ENCODE data around the gene NKG7. TPM values are rescaled to one million over a fixed set of nuclear protein-coding genes. Genes with fewer than 3 reads are reported as not detected.

NKG7 gene
- total and polyA plus RNA-seq, 2 of the 13 experiments (the other 11 are each of a cell fraction or from before 2014, with no cell fraction given): 0.40 TPM; not detected in 1

DNA sequence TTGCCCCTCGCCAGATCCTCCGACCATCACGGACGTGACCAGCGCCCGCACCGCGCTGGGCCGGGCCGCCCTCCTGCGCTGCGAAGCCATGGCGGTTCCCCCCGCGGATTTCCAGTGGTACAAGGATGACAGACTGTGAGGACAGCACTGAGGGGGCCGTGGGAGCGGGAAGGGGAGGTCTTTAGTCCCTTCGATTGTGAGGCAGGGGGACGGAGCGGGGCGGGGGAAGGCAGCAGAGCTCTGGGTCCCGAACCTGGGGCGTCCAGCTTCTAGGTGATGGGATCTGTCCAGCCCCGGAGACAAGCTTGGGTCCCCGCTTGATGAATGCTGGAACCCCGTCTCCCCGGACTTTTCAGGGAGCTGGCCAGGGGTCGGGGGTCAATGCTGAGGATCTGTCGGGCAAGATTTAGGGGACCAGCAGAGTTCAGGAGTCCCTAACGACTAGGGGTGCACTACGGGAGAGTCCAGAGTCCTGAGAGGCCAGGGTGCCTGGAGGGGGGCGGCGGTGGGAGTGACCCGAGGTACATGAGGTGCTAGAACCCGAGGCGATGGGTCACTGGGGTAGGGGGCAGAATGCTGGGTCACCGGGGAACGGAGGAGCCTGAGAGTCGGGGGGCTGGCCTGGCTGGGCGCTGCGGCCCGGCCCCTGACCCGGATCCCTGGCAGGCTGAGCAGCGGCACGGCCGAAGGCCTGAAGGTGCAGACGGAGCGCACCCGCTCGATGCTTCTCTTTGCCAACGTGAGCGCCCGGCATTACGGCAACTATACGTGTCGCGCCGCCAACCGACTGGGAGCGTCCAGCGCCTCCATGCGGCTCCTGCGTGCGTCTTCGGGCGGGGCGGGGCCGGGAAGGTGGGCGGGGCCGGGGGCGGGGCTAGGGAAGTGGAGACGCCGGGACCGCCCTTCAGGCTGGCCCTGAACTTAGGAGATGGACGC lies 45.1 kb downstream of the NKG7 start (continued):
- TF ChIP-seq, protein P1, sequence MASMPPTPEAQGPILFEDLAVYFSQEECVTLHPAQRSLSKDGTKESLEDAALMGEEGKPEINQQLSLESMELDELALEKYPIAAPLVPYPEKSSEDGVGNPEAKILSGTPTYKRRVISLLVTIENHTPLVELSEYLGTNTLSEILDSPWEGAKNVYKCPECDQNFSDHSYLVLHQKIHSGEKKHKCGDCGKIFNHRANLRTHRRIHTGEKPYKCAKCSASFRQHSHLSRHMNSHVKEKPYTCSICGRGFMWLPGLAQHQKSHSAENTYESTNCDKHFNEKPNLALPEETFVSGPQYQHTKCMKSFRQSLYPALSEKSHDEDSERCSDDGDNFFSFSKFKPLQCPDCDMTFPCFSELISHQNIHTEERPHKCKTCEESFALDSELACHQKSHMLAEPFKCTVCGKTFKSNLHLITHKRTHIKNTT (CRISPR knock-in tag; IDR thresholded peaks at IDR 0.05): no peak
- TF ChIP-seq KLF16 (CRISPR knock-in tag; IDR thresholded peaks at IDR 0.05): peak in 1 of 2 experiments; percentile 42; a peak in 1 of 4 replicates
- TF ChIP-seq RBAK (CRISPR knock-in tag; IDR thresholded peaks at IDR 0.05): no peak
- TF ChIP-seq, protein P2, sequence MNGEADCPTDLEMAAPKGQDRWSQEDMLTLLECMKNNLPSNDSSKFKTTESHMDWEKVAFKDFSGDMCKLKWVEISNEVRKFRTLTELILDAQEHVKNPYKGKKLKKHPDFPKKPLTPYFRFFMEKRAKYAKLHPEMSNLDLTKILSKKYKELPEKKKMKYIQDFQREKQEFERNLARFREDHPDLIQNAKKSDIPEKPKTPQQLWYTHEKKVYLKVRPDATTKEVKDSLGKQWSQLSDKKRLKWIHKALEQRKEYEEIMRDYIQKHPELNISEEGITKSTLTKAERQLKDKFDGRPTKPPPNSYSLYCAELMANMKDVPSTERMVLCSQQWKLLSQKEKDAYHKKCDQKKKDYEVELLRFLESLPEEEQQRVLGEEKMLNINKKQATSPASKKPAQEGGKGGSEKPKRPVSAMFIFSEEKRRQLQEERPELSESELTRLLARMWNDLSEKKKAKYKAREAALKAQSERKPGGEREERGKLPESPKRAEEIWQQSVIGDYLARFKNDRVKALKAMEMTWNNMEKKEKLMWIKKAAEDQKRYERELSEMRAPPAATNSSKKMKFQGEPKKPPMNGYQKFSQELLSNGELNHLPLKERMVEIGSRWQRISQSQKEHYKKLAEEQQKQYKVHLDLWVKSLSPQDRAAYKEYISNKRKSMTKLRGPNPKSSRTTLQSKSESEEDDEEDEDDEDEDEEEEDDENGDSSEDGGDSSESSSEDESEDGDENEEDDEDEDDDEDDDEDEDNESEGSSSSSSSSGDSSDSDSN (CRISPR knock-in tag; IDR thresholded peaks at IDR 0.05): peak; percentile 23; the same call in 1 of the 2 replicates
- no peak for TF ChIP-seq ZNF670 (CRISPR knock-in tag; IDR thresholded peaks at IDR 0.05; ENCODE audit: borderline replicate concordance)
- TF ChIP-seq, protein P3, sequence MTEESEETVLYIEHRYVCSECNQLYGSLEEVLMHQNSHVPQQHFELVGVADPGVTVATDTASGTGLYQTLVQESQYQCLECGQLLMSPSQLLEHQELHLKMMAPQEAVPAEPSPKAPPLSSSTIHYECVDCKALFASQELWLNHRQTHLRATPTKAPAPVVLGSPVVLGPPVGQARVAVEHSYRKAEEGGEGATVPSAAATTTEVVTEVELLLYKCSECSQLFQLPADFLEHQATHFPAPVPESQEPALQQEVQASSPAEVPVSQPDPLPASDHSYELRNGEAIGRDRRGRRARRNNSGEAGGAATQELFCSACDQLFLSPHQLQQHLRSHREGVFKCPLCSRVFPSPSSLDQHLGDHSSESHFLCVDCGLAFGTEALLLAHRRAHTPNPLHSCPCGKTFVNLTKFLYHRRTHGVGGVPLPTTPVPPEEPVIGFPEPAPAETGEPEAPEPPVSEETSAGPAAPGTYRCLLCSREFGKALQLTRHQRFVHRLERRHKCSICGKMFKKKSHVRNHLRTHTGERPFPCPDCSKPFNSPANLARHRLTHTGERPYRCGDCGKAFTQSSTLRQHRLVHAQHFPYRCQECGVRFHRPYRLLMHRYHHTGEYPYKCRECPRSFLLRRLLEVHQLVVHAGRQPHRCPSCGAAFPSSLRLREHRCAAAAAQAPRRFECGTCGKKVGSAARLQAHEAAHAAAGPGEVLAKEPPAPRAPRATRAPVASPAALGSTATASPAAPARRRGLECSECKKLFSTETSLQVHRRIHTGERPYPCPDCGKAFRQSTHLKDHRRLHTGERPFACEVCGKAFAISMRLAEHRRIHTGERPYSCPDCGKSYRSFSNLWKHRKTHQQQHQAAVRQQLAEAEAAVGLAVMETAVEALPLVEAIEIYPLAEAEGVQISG (CRISPR knock-in tag; IDR thresholded peaks at IDR 0.05): peak; percentile 52; the same call in 1 of the 2 replicates
- TF ChIP-seq, protein P4, sequence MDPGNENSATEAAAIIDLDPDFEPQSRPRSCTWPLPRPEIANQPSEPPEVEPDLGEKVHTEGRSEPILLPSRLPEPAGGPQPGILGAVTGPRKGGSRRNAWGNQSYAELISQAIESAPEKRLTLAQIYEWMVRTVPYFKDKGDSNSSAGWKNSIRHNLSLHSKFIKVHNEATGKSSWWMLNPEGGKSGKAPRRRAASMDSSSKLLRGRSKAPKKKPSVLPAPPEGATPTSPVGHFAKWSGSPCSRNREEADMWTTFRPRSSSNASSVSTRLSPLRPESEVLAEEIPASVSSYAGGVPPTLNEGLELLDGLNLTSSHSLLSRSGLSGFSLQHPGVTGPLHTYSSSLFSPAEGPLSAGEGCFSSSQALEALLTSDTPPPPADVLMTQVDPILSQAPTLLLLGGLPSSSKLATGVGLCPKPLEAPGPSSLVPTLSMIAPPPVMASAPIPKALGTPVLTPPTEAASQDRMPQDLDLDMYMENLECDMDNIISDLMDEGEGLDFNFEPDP (CRISPR knock-in tag; conservative IDR thresholded peaks at IDR 0.05): 0 out of 2 replicates have a peak, but pooled peaks have one; percentile 33
- no peak for TF ChIP-seq POLR2AphosphoS2 (IDR thresholded peaks at IDR 0.05; ENCODE audit: low read depth, low read length)
- peak; percentile 66 for TF ChIP-seq HNRNPK (IDR thresholded peaks at IDR 0.05; ENCODE audit: low read depth, low read length, poor library complexity, severe bottlenecking)
- peak; percentile 92 for TF ChIP-seq AGO2 (optimal IDR thresholded peaks at IDR 0.05; ENCODE audit: low read depth, low read length)
- peak; percentile 21 for TF ChIP-seq TEAD3 (CRISPR knock-in tag; optimal IDR thresholded peaks at IDR 0.05; ENCODE audit: borderline replicate concordance)
- 0 out of 2 replicates have a peak, but pooled peaks have one; percentile 29 for TF ChIP-seq KDM3A (CRISPR knock-in tag; IDR thresholded peaks at IDR 0.05; ENCODE audit: low read depth)
- 0 out of 2 replicates have a peak, but pooled peaks have one; percentile 33 for TF ChIP-seq TARDBP (CRISPR knock-in tag; IDR thresholded peaks at IDR 0.05)
- TF ChIP-seq, protein P5, sequence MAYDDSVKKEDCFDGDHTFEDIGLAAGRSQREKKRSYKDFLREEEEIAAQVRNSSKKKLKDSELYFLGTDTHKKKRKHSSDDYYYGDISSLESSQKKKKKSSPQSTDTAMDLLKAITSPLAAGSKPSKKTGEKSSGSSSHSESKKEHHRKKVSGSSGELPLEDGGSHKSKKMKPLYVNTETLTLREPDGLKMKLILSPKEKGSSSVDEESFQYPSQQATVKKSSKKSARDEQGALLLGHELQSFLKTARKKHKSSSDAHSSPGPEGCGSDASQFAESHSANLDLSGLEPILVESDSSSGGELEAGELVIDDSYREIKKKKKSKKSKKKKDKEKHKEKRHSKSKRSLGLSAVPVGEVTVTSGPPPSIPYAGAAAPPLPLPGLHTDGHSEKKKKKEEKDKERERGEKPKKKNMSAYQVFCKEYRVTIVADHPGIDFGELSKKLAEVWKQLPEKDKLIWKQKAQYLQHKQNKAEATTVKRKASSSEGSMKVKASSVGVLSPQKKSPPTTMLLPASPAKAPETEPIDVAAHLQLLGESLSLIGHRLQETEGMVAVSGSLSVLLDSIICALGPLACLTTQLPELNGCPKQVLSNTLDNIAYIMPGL (CRISPR knock-in tag; IDR thresholded peaks at IDR 0.05; ENCODE audit: borderline replicate concordance in 1 of 2, low read depth in 1 of 2): 0 out of 4 replicates have a peak, but pooled peaks of 1 of the 2 experiments have one; percentile 42

All from HepG2 (cell line).